Endothelial cell of umbilical vein (primary cell): ENCODE data around the gene RBM28. TPM values are rescaled to one million over a fixed set of nuclear protein-coding genes. Genes with fewer than 3 reads are reported as not detected.

Experiments used
- BruUV-seq: library from RNA; stranded (reverse); fragments of 400-500 nt; replicated peaks from 2 replicates; lab custom pipeline; 2021; lab: Mats Ljungman, UMichigan
- CTCF ChIA-PET: fragments of 300-600, 350-600 bp; sonication (Branson Sonifier 250); formaldehyde crosslinking; loops from one replicate; lab custom pipeline; 2021; ENCODE audit warnings: antibody characterized with exemption, inconsistent platforms; lab: Charles Lee
- POLR2A ChIA-PET: fragments of 300-600, 350-600 bp; sonication (Branson Sonifier 250); formaldehyde crosslinking; loops from one replicate; lab custom pipeline; 2021; ENCODE audit warnings: antibody characterized with exemption, inconsistent platforms; lab: Charles Lee
- DNase-seq: peaks from one replicate; pipeline ENCODE4 v3.0.0-alpha.2; 2011; ENCODE audit warnings: low read depth, low spot score
- FAIRE-seq: peaks from 2 replicates; lab custom pipeline; 2011; peaks lifted over from hg19 to GRCh38; lab: Jason Lieb, UNC
- H2AFZ ChIP-seq: 2 replicates; pipeline ENCODE4 v1.6.0; 2012; ENCODE audit warnings: low read depth, low read length, control low read depth, inconsistent platforms
- H3K27ac ChIP-seq: 2 replicates; pipeline ENCODE4 v1.5.1; 2011; ENCODE audit warnings: low read depth, mild to moderate bottlenecking, control low read depth, low read length, moderate library complexity; ENCODE audit not compliant: insufficient read depth
- H3K27me3 ChIP-seq, 2 experiments: 2 replicates each; pipeline versions ENCODE4 v1.6.0 to v1.6.1; 2011; ENCODE audit warnings: low read length in 2 of 2, mixed read lengths in 1 of 2; ENCODE audit not compliant: control insufficient read depth in 2 of 2, insufficient read depth in 2 of 2
- H3K36me3 ChIP-seq, 2 experiments: 2 replicates in 1 of 2; 3 replicates in 1 of 2; pipeline ENCODE4 v1.5.1; 2011; ENCODE audit warnings: low read length in 2 of 2, mild to moderate bottlenecking in 1 of 2, moderate library complexity in 1 of 2; ENCODE audit not compliant: control insufficient read depth in 2 of 2, insufficient read depth in 2 of 2; ENCODE audit errors: extremely low read depth in 1 of 2
- H3K4me1 ChIP-seq: 3 replicates; pipeline ENCODE4 v1.5.1; 2011; ENCODE audit warnings: mild to moderate bottlenecking, low read length; ENCODE audit not compliant: control insufficient read depth, insufficient read depth; ENCODE audit errors: extremely low read depth
- H3K4me2 ChIP-seq: 2 replicates; pipeline ENCODE4 v1.6.1; 2011; ENCODE audit warnings: low read length, control low read depth, mixed read lengths; ENCODE audit not compliant: insufficient read depth
- H3K4me3 ChIP-seq, 3 experiments: fragments of 200-600 bp in 1 of 3; sonication (generic), shearing (Covaris generic) in 1 of 3; replicated peaks in 1 of 3; 2 replicates each; pipeline ENCODE4 v1.5.1; 2011 to 2016; ENCODE audit warnings: control low read depth in 3 of 3, low read length in 3 of 3, mild to moderate bottlenecking in 2 of 3, inconsistent platforms in 1 of 3, low read depth in 1 of 3, moderate library complexity in 1 of 3; ENCODE audit not compliant: insufficient read depth in 1 of 3
- H3K79me2 ChIP-seq: 2 replicates; pipeline ENCODE4 v1.6.0; 2012; ENCODE audit warnings: low read length, inconsistent platforms; ENCODE audit not compliant: control insufficient read depth, insufficient read depth
- H3K9ac ChIP-seq: replicated peaks from 2 replicates; pipeline ENCODE3; 2011; ENCODE audit warnings: low read length, control low read depth; ENCODE audit not compliant: insufficient read depth; ENCODE audit errors: extremely low read depth
- H3K9me1 ChIP-seq: replicated peaks from 3 replicates; pipeline ENCODE4 v1.6.0; 2011; ENCODE audit warnings: mild to moderate bottlenecking, low read length; ENCODE audit not compliant: control insufficient read depth, insufficient read depth; ENCODE audit errors: extremely low read depth
- H3K9me3 ChIP-seq: replicated peaks from 2 replicates; pipeline ENCODE4 v1.5.1; 2012; ENCODE audit warnings: low read length, inconsistent platforms; ENCODE audit not compliant: control insufficient read depth, insufficient read depth
- H4K20me1 ChIP-seq: replicated peaks from 2 replicates; pipeline ENCODE3; 2011; ENCODE audit warnings: mild to moderate bottlenecking, low read length; ENCODE audit not compliant: control insufficient read depth, insufficient read depth; ENCODE audit errors: extremely low read depth
- EZH2 ChIP-seq: IDR thresholded peaks from 2 replicates; pipeline ENCODE4 v1.6.1; 2012; ENCODE audit warnings: borderline replicate concordance, low read depth, mild to moderate bottlenecking, moderate library complexity, low read length, inconsistent platforms; ENCODE audit not compliant: severe bottlenecking
- FOS ChIP-seq: IDR thresholded peaks from 2 replicates; pipeline ENCODE4 v1.6.1; 2011; ENCODE audit warnings: mild to moderate bottlenecking, low read length, moderate library complexity, borderline replicate concordance; ENCODE audit not compliant: insufficient read depth
- GATA2 ChIP-seq: IDR thresholded peaks from 2 replicates; pipeline ENCODE4 v1.7.0; 2011; ENCODE audit warnings: low read depth, mild to moderate bottlenecking, moderate library complexity, mixed read lengths, low read length; ENCODE audit not compliant: insufficient read length, insufficient read depth
- POLR2A ChIP-seq: IDR thresholded peaks from 2 replicates; pipeline ENCODE4 v1.6.1; 2012; ENCODE audit warnings: low read depth, mild to moderate bottlenecking, control low read depth, low read length
- POLR2AphosphoS5 ChIP-seq: IDR thresholded peaks from 2 replicates; pipeline ENCODE4 v1.6.1; 2012; ENCODE audit warnings: low read depth, mild to moderate bottlenecking, control low read depth, low read length, moderate library complexity; ENCODE audit not compliant: insufficient read depth
- dilution Hi-C: fragments of 300-500 bp; cut with MboI; formaldehyde crosslinking; loops from one replicate; pipeline ENCODE4 v1.15.0; 2019; ENCODE audit warnings: low sequenced_read_pairs; ENCODE audit not compliant: extremely low pct_ligation_motif_present
- intact Hi-C: fragments of 100-400 bp; cut with micrococcal nuclease; formaldehyde crosslinking; loops from one replicate; pipeline ENCODE4 v1.10.0; 2022
- polyA plus RNA-seq, 4 experiments: library from polyadenylated mRNA; depleted of rRNA in 3 of 4; stranded (reverse) in 3 of 4; unstranded in 1 of 4; fragments of >200 nt; gene quantifications; 2 replicates each; pipeline versions ENCODE4 v1.2.1 to v1.2.3, GENCODE V29; 2011 to 2012; ENCODE audit warnings: missing spikeins in 1 of 4
- total RNA-seq: library from RNA; stranded (reverse); gene quantifications from 2 replicates; pipeline ENCODE4 v1.2.3, GENCODE V29; 2021
- TF ChIP-seq, protein P1 (sequence below), 2 donors: IDR thresholded peaks; 1 replicate in 1 of 2; 2 replicates in 1 of 2; pipeline ENCODE4 v1.5.1; 2011; ENCODE audit warnings: low read length in 2 of 2, mild to moderate bottlenecking in 2 of 2, moderate library complexity in 2 of 2, control low read depth in 1 of 2, inconsistent platforms in 1 of 2, low read depth in 1 of 2; ENCODE audit not compliant: insufficient read depth in 1 of 2; ENCODE audit errors: extremely low read depth in 1 of 2
- TF ChIP-seq, protein P2 (sequence below): IDR thresholded peaks from 2 replicates; pipeline ENCODE4 v1.6.1; 2011; ENCODE audit not compliant: insufficient read depth, insufficient read length

The RBM28 gene
- total and polyA plus RNA-seq, 2 donors (not counting 3 experiments of a cell fraction or from before 2014, with no cell fraction given): 11.6 to 58.7 TPM

DNA sequence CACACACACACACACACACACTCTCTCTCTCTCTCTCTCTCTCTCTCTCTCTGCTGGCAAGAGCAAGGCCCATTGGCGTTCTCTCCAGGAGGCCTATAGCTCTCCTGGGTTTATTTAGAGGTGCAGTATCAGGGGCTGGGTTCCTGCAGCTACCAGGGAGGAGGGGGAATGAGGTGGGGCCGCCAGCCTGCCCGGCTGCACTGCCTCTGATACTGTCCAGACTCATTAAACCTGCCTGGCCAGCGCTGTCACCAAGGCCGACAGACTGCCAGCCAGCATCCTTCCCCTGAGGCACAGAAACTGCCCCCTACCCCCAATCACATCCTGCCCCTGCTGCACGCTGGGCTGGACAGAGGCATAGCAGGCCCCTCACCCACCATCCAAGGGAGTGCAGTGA, 13.5 kb upstream of the RBM28 start:
- Histone ChIP-seq H3K27ac (no peak overlapping the region), H3K4me1 (peaks cover 4% of the 10 kb centered on the region), H3K9ac (no peak overlapping the region), H3K36me3 (no peaks in the 10 kb centered on the region), H3K4me3 (no peak overlapping the region), H3K9me1 (no peaks in the 10 kb centered on the region), H4K20me1 (no peaks in the 10 kb centered on the region), H3K79me2 (no peaks in the 10 kb centered on the region), H3K27me3 (peaks cover 49% of the 10 kb centered on the region in 2 experiments), H3K9me3 (no peaks in the 10 kb centered on the region), H3K4me2 (no peak overlapping the region), H2AFZ (no peak overlapping the region)
- intact Hi-C loops (no loop called here), dilution Hi-C loops (no loop called here)
- BruUV-seq: no TSS peak
- TF ChIP-seq FOS (no peak), GATA2 (no peak), POLR2A (no peak), EZH2 (no peak), POLR2AphosphoS5 (no peak)
- TF ChIP-seq, protein P1, sequence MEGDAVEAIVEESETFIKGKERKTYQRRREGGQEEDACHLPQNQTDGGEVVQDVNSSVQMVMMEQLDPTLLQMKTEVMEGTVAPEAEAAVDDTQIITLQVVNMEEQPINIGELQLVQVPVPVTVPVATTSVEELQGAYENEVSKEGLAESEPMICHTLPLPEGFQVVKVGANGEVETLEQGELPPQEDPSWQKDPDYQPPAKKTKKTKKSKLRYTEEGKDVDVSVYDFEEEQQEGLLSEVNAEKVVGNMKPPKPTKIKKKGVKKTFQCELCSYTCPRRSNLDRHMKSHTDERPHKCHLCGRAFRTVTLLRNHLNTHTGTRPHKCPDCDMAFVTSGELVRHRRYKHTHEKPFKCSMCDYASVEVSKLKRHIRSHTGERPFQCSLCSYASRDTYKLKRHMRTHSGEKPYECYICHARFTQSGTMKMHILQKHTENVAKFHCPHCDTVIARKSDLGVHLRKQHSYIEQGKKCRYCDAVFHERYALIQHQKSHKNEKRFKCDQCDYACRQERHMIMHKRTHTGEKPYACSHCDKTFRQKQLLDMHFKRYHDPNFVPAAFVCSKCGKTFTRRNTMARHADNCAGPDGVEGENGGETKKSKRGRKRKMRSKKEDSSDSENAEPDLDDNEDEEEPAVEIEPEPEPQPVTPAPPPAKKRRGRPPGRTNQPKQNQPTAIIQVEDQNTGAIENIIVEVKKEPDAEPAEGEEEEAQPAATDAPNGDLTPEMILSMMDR (IDR thresholded peaks at IDR 0.05; ENCODE audit: extremely low read depth in 1 of 2, insufficient read depth in 1 of 2, low read depth in 1 of 2, low read length in 2 of 2): no peak
- TF ChIP-seq, protein P2, sequence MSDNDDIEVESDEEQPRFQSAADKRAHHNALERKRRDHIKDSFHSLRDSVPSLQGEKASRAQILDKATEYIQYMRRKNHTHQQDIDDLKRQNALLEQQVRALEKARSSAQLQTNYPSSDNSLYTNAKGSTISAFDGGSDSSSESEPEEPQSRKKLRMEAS: no peak
- ChIA-PET CTCF (interaction anchor here (1.3 to 16.4 kb wide), 3 partner anchors 9 to 29 kb away, joined by 5 to 778 read pairs (median 37); no protein-coding TSS in a partner anchor), POLR2A (no interaction called here)
- DNase-seq (no peak), FAIRE-seq (no peak)
